Epithelial cell of proximal tubule (primary cell): ENCODE data around the gene EXOC7. TPM values are rescaled to one million over a fixed set of nuclear protein-coding genes. Genes with fewer than 3 reads are reported as not detected.

ENCODE experiments used
- DNase-seq: peaks from one replicate; pipeline ENCODE4 v3.0.0-alpha.2; 2011; ENCODE audit warnings: low read depth
- H3K4me3 ChIP-seq: 2 replicates; pipeline ENCODE4 v1.5.1; 2011; ENCODE audit warnings: low read depth, mild to moderate bottlenecking, low read length
- CTCF ChIP-seq: conservative IDR thresholded peaks from 2 replicates; pipeline ENCODE4 v1.5.1; 2012; ENCODE audit warnings: low read depth, mild to moderate bottlenecking, low read length
- total RNA-seq: library from RNA; depleted of rRNA; stranded (reverse); fragments of >200 nt; gene quantifications from 2 replicates; pipeline ENCODE4 v1.2.3, GENCODE V29; 2015

Gene EXOC7
- total RNA-seq, 1 donor from 2014 or later: 39.6 TPM

DNA sequence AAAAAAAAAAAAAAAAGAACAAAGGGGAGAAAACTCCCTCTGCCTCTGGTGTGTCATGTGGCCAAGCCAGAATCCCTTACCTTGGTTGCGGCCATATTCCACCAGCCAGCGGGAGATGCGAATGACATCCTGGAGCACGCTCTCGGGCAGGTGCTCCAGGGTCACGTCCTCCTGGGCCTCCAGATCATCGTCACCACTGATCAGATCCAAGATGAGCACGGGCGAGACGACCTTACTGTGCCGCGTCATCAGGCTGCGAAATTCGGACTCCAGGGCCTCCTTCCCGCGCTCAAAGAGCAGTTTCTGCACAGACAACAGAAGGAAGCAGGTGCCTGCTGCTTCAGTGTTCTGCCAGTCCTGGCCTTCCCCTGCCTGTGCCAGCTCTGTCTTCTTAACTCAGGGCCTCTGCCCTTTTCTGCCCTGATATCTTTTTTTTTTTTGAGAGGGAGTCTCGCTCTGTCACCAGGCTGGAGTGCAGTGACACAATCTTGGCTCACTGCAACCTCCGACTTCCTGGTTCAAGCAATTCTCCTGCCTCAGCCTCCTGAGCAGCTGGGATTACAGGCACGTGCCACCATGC lies 5.8 kb downstream of the EXOC7 start:
- TF ChIP-seq CTCF: no peak
- H3K4me3 ChIP-seq: no peak overlapping the region
- no peak for DNase-seq

DNA sequence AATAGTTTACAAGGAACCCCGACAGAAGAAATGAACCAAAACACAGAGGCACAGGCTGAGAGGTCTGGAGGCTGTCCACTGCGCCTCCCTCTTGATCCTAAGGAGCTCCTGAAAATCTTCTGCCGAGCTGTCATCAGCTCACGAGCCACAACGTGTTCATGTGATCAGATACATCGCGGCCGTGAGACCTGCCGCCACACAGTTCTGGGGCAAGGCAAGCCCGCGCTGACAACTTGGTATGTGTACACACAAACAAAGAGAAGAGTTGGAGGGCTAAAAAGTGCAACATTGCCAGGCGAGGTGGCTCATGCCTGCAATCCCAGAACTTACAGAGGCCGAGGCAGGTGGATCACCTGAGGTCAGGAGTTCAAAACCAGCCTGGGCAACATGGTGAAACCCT lies 7.6 kb downstream of the EXOC7 start:
- DNase-seq: no peak
- no peak for TF ChIP-seq CTCF
- H3K4me3 ChIP-seq: no peak overlapping the region

GRCh38 chr17:76094046-76094445 lies 9.5 kb downstream of the EXOC7 start:
- no peak for TF ChIP-seq CTCF
- no peak overlapping the region for H3K4me3 ChIP-seq

GRCh38 chr17:76092526-76093413 lies 10.8 kb downstream of the EXOC7 start:
- H3K4me3 ChIP-seq: no peak overlapping the region
- TF ChIP-seq CTCF: no peak
- no peak for DNase-seq

More at GRCh38 chr17:76094046-76094445, 9.5 kb downstream of the EXOC7 start:
- no peak for DNase-seq

- H3K4me3 ChIP-seq: no peak overlapping the region
- DNase-seq: no peak
- no peak for TF ChIP-seq CTCF
Measured at GRCh38 chr17:76091526-76092286, 11.9 kb downstream of the EXOC7 start.

GRCh38 chr17:76090517-76091129 lies 13.0 kb downstream of the EXOC7 start:
- no peak for TF ChIP-seq CTCF
- no peak overlapping the region for H3K4me3 ChIP-seq
- no peak for DNase-seq
